ENCODE measurements around the gene POLE. TPM values are rescaled to one million over a fixed set of nuclear protein-coding genes. Genes with fewer than 3 reads are reported as not detected.

POLE gene
- total and polyA plus RNA-seq, 10 of the 15 experiments (the other 5 are each of a cell fraction or from before 2014, with no cell fraction given), result 2.3 to 103 (median 37.1) TPM

DNA sequence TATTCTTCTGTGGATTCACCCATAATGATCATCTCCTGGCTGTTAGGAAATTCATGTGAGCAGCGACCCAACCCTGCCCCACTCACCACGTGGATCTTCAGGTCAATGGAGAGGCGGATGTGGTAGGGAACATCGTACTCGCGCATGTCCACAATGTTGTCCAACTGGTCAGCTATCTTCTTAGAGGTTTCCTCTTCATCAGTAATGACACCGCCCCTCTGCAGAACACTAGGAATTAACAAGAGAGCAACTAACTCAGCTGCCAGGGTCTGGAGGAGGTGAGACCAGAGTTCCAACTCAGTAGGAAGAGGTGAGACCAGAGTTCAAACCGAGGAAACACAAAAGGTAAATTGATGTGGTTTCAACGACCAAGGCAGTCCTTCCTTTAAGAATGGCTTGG lies 9.7 kb downstream of the POLE start (continued):
- TF ChIP-seq, protein P1, sequence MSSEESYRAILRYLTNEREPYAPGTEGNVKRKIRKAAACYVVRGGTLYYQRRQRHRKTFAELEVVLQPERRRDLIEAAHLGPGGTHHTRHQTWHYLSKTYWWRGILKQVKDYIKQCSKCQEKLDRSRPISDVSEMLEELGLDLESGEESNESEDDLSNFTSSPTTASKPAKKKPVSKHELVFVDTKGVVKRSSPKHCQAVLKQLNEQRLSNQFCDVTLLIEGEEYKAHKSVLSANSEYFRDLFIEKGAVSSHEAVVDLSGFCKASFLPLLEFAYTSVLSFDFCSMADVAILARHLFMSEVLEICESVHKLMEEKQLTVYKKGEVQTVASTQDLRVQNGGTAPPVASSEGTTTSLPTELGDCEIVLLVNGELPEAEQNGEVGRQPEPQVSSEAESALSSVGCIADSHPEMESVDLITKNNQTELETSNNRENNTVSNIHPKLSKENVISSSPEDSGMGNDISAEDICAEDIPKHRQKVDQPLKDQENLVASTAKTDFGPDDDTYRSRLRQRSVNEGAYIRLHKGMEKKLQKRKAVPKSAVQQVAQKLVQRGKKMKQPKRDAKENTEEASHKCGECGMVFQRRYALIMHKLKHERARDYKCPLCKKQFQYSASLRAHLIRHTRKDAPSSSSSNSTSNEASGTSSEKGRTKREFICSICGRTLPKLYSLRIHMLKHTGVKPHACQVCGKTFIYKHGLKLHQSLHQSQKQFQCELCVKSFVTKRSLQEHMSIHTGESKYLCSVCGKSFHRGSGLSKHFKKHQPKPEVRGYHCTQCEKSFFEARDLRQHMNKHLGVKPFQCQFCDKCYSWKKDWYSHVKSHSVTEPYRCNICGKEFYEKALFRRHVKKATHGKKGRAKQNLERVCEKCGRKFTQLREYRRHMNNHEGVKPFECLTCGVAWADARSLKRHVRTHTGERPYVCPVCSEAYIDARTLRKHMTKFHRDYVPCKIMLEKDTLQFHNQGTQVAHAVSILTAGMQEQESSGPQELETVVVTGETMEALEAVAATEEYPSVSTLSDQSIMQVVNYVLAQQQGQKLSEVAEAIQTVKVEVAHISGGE (CRISPR knock-in tag; IDR thresholded peaks at IDR 0.05), result no peak
- TF ChIP-seq RAD21 (IDR thresholded peaks at IDR 0.05; ENCODE audit: insufficient read depth, low read depth, low read length), result no peak
- no peak for TF ChIP-seq HDAC6 (IDR thresholded peaks at IDR 0.05; ENCODE audit: unreplicated experiment)
- no peak for TF ChIP-seq NRF1 (conservative IDR thresholded peaks at IDR 0.05; ENCODE audit: low read depth, low read length)
- TF ChIP-seq HDGF (IDR thresholded peaks at IDR 0.05), result no peak
- TF ChIP-seq MYB (IDR thresholded peaks at IDR 0.05; ENCODE audit: borderline replicate concordance, low read depth, low read length), result no peak
- no peak for TF ChIP-seq SIN3A (IDR thresholded peaks at IDR 0.05; ENCODE audit: low read depth, low read length)

DNA sequence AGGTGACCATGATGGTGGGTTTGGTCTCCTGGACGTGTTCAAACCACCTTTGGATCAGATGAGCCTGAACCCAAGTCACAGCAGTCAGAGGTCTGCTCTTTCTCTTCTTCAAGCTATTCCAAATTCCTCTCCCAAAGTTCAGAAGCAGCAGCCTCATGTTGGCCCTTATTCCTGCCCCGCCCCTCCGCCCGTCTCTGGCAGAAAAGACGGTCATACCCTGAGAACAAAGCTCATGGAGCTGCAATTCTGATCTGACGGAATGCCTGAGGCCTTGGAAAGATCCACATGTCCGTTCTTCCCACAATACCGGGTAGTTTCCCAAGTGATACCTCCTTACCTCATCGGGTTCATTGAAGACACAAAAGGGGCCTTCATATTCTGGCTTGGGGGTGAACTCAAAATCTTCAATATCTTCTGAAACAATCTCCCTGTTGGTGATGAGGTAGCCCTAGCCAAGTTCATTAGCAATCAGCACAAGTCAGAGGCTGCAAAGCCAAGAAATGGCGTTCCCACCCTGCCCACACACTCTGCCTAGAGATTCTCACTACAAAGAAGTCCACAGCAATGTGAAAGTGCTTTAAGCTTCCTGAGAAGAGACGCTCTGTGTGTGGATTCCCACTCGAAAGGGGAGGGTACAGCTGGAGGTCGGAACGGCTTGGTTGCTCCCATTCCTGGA lies 11.2 kb downstream of the POLE start:
- SMC1A ChIA-PET (ENCODE audit: uncharacterized antibody, unreplicated experiment), result no interaction called here
- no peaks in the 10 kb centered on the region for H3K4me1 ChIP-seq (ENCODE audit: control insufficient read depth, insufficient read depth, low read length)
- H3K9me3 ChIP-seq (replicated peaks; ENCODE audit: control insufficient read depth, insufficient read depth, low read length), result no peaks in the 10 kb centered on the region
- no peaks in the 10 kb centered on the region for H4K20me1 ChIP-seq (ENCODE audit: control insufficient read depth, insufficient read depth)
- POLR2A ChIA-PET, result interaction anchor here (0.5 kb wide), 1 partner anchor 283 kb away, joined by 10 read pairs; no protein-coding TSS in a partner anchor
- no peak overlapping the region for H3K4me3 ChIP-seq
- peaks cover 2% of the 10 kb centered on the region; the same call in 1 of the 2 replicates for H3K79me2 ChIP-seq (ENCODE audit: control insufficient read depth, insufficient read depth, low read length)
- no peak overlapping the region for H3K27ac ChIP-seq (ENCODE audit: control insufficient read depth, insufficient read depth)
- H3K27me3 ChIP-seq (replicated peaks in 1 of 2; ENCODE audit: control insufficient read depth in 2 of 2, insufficient read depth in 2 of 2, low read length in 1 of 2), result no peaks in the 10 kb centered on the region
- DNase-seq (ENCODE audit: low read depth, low spot score) (no peak), ATAC-seq (no peak), FAIRE-seq (no peak)
- no peak overlapping the region for H3K9ac ChIP-seq (ENCODE audit: control insufficient read depth, insufficient read depth, low read length)
- H2AFZ ChIP-seq (ENCODE audit: control insufficient read depth, low read depth, low read length), result no peak overlapping the region
- RAD21 ChIA-PET (ENCODE audit: unreplicated experiment), result no interaction called here
- intact Hi-C loops (cut with micrococcal nuclease; ENCODE audit: unreplicated experiment), result no loop called here
- CTCF ChIA-PET, result no interaction called here
- H3K4me2 ChIP-seq (ENCODE audit: control insufficient read depth, insufficient read depth), result no peak overlapping the region
- peaks cover 44 to 50% of the 10 kb centered on the region in 2 experiments for H3K36me3 ChIP-seq (ENCODE audit: control insufficient read depth in 2 of 2, insufficient read depth in 2 of 2, low read length in 1 of 2)
- BruUV-seq (replicated peaks), result no TSS peak
- in situ Hi-C loops (cut with MboI), result no loop called here
- WGBS (ENCODE audit: insufficient coverage, insufficient replicate concordance, low lambda C conversion rate, missing lambda C conversion rate), result 96% methylated on average over 14 of the region's 14 CpGs
- TF ChIP-seq RELA (IDR thresholded peaks at IDR 0.05; ENCODE audit: borderline replicate concordance, partially characterized antibody) (no peak), SMAD5 (IDR thresholded peaks at IDR 0.05; ENCODE audit: low read depth) (no peak), SREBF1 (IDR thresholded peaks at IDR 0.05; ENCODE audit: low read length) (no peak), MEF2B (IDR thresholded peaks at IDR 0.05; ENCODE audit: partially characterized antibody, poor library complexity, severe bottlenecking) (no peak), IRF3 (IDR thresholded peaks at IDR 0.05) (no peak), RBBP5 (conservative IDR thresholded peaks at IDR 0.05) (no peak), CBX3 (IDR thresholded peaks at IDR 0.05; ENCODE audit: borderline replicate concordance, low read depth) (no peak), NBN (IDR thresholded peaks at IDR 0.05) (no peak), PML (IDR thresholded peaks at IDR 0.05; ENCODE audit: low read length) (no peak), BCLAF1 (IDR thresholded peaks at IDR 0.05) (no peak)

Measured in GM12878 (cell line).